Umbilical cord (tissue), 2 donors: Measurements from ENCODE around the gene LDLRAD1. TPM values are rescaled to one million over a fixed set of nuclear protein-coding genes. Genes with fewer than 3 reads are reported as not detected.
"Not testable (repeated sequence)": the region's sequence is repeated elsewhere in the genome, so short reads cannot be mapped to it uniquely, and the experiment has no call there.

ENCODE experiments used
- DNase-seq: peaks from one replicate; pipeline ENCODE4 v3.0.0-alpha.2; 2015; ENCODE audit warnings: low spot score
- total RNA-seq: library from RNA; depleted of rRNA; stranded (reverse); fragments of >200 nt; gene quantifications from one replicate; pipeline ENCODE4 v1.2.3, GENCODE V29; 2014; ENCODE audit warnings: low replicate concordance; ENCODE audit not compliant: insufficient read depth

Gene LDLRAD1
- total RNA-seq, 1 donor from 2014 or later: 0.72 TPM

- no peak for DNase-seq
Measured at GRCh38 chr1:53992085-53992874, 25.7 kb downstream of the LDLRAD1 start.

DNA sequence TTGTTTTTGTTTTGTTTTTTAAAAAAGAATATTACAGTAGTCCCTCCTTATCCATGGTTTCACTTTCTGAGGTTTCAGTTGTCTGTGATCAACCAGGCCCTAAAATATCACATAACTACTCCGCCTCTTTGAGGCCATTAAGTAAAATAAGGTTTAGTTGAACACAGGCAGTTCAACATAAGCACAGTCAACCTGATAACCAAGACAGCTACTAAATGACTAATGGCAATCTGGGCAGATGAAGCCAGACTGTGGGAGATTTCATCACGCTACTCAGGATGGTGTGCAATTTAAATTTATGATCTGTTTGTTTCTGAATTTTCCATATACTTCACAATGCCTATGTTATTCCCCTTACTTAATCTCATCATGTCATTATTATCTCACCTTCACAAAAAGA, 30.1 kb downstream of the LDLRAD1 start:
- DNase-seq: no peak

DNA sequence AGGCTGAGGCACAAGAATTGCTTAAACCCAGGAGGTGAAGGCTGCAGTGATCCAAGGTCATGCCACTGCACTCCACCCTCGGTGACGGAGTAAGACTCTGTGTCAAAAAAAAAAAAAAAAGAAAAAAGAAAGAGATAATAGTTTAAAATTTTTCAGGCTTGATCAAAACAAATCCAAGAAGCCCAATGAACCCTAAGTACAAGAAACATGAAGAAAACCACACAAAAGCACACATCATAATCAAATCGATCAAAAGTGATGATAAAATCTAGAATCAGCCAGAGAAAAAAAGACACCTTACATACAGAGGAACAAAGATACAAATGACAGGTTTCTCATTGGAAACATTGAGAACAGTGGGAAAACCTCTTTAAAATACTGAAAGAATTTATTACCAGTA, 31.5 kb downstream of the LDLRAD1 start:
- no peak for DNase-seq

- DNase-seq: no peak
Measured at GRCh38 chr1:53984726-53985125, 33.3 kb downstream of the LDLRAD1 start.

- DNase-seq: no peak
Measured at GRCh38 chr1:53982763-53983104, 35.3 kb downstream of the LDLRAD1 start.

DNA sequence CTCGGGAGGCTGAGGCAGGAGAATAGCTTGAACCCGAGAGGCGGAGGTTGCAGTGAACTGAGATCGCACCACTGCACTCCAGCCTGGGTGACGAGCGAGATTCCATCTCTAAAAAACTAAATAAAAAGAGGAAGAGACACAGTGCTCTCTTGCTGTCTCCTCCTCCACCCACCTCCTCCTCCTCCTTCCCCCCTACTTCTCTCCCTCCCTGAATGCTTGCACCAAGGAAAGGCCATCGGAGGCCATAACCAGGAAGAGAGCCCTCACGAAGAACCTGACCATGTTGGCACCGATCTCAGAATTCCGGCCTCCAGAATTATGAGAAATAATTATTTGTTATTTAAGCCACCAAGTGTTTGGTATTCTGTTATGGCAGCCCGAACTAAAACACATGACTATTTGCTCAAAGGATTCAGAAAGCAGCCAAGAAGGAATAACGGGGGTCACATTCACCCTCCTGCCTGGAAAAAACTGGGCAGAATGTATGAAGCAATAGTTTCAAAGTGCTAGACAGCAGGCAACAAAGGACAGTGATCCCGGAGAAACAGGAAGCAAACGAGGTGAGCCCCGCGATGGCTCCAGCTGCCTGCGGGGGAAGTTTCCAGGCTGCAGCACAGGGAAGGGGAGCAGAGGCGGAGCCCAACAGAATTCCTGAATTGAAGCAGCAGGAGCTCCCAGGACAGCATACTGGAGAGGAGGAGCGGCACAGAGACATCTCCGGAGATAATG, 35.8 kb downstream of the LDLRAD1 start:
- DNase-seq: peak; percentile 74

DNA sequence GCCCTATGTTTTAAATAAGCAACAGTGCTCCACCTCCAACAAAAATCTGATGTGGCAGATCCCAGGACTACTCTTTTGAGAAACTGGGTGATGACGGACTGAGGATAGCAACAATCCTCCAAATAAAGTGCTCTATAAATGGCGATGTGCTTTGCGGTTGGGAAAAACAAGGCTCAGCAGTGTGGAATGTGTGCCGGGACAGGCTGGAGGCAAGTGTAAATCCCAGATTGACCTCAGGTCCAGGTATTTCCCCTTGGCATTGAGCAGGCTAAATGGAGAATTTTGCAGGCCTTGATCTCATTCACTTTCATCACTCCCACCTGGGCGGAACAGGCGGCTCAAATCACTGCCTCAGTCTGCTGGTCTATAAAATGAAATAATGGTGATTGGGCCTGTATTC, 36.8 kb downstream of the LDLRAD1 start:
- peak; percentile 41 for DNase-seq

DNA sequence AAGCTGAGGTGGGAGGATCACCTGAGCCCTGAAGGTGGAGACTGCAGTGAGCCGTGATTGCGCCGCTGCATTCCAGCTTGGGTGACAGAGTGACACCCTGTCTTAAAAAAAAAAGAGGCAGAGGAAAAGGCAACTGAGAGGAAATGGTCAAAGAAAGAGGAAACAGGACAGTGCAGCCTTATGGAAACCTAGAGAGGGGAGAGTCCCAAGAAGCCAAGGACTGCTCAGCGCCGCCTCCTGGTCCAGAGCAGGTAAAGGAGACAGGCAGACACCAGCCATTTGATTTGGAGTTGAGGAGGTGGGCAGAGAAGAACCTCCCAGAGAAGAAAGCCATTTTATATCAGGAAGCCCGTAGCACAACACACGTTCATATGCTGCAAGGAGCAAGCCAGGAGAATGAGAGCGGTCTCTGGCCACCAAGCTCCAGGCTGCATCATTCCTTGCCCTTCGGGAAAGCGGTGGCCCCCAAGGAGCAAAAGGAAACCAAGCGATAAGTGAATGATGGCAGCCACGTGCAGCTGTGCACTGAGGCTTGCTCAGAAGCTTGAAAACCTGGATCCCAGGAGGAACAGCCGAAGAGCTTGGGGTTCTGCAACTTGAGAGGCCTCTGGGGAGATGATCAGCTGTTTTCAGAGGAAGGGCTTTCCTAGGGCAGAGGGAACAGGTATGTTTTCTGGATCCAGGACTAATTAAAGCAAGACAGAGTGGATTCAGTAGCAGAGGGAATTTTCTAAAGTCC, 38.1 kb downstream of the LDLRAD1 start:
- DNase-seq: no peak

DNA sequence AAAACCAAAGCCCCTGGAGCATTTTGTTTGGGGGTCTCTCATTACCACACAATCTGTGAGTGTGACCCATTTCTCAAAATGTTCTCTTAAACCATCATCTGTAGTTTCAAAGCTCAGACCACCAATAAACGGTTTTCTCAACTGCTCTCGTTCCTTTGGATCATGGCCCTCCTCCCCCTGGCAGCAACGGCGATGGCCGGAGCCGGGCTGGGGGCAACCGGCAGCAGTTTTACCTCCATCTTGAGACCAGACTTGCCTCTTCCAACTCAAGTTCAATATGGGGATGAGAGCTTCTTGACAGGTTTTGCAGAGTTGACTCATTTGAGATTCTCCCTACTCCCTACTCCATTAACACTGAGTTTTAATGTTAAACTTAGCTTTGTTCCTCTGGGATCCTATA, 42.1 kb downstream of the LDLRAD1 start:
- DNase-seq: no peak

DNA sequence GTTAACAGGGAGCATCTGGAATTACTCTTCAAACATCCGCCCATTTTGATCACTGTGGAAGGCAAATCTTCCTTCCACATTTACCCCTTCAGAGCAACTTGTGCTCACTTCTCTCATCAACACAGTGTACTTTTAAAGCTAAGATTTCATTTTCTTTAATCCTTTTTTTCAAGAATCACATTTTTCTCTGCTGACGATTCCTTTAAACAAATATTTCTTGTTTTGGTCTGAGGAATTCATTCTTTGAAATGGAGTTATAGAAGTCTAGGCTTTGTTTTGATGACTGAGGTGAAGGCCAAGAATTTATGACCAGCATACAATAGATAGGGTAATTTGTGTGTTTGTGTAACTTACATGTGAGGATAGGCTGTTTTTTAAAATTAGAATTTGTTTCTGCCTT, 46.3 kb downstream of the LDLRAD1 start:
- DNase-seq: no peak

DNA sequence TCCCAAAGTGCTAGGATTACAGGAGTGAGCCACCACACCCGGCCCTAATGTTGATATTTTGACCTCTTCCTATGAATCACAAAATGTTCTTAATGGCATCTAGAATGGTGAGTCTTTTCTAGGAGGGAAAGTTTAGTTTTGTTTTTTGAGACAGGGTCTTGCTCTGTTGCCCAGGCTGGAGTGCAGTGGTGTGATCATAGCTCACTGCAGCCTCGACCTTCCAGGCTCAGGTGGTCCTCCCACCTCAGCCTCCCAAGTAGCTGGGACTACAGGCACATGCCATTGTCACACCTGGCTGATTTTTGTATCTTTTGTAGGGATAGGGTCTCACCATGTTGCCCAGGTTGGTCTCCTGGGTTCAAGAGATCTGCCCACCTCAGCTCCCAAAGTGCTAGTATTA, 48.7 kb downstream of the LDLRAD1 start:
- DNase-seq: not testable (repeated sequence)

DNA sequence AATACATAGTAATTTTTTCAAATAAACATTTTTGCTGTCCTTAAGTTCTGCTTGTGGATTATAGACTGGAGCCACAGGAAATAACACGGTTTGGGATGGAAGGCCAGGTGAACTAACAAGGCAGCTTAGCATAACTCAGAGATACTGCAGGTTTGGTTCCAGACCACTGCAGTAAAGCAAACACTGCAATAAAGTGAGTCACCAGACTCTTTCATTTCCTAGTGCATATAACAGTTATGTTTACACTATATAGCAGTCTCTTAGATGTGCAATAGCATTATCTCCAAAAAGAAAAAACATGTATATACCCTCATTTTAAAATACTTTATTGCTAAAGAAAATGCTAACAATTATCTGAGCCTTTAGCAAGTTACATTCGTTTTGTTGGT, 49.9 kb downstream of the LDLRAD1 start:
- DNase-seq: no peak

DNA sequence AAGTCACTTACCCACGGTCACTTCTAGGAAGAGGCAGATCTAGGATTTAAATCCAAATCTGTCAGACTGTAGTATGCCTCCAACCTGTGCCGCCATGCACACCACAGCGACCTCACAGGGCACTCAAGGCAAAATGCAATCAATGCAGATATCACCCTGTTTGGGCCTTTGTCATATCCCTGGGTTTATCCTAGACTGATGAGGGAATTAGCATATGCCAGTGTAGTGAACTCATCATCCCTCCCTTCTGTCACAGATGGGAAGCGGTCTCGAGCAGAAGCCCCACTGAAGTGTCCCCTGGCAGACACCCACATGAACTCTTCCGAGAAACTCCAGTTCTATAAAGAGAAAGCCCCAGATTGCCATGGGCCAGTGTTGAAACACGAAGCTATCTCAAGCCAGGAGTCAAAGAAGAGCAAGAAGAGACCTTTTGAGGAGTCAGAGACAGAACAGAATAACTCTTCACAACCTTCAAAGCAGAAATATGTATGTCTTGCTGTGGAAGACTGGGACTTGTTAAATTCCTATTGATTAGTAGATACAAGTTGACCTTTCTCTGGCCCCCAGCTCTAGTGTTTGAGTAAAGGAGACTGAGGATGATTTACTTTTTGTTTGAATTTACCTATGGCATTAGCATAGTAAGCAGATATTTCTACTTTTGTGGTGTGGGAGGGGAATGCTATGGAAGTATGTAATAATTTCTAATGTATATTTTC, 50.4 kb downstream of the LDLRAD1 start:
- no peak for DNase-seq

DNA sequence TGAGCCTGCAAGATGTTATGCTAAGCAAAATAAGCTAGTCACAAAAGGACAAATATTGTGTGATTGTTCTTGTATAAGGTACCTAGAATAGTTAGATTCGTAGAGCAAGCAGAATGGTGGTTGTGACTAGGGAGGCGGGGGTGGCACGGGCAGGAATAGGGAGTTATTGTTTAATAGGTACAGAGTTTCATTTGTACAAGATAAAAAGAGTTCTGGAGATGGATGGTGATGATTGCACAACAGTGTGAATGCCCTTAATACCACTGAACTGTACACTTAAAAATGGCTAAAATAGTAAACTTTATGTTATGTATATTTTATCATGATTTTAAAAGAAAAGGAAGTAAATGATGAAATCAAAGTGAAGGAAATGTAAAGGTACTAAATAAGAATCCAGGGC, 51.2 kb downstream of the LDLRAD1 start:
- DNase-seq: no peak

- DNase-seq: no peak
Measured at GRCh38 chr1:53964109-53964508, 53.9 kb downstream of the LDLRAD1 start.

DNA sequence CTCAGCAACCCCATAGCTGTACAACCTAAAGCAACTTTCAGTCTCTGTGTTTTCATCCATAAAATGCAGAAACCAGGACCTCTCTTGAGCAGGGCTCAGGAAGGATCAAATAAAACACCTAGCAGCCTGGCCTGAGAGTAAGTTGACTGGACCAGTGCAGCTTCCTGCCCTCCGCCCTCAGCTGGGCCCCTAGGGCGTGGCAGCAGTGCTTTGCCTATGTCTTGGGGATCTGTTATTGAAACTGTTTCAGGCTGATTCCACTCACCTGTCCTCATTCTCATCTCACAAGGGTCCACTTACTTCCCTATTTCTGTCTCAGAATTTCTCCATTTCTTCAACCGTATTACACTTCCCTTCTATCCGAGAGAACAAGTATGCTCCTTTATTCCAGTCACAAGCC, 54.5 kb downstream of the LDLRAD1 start:
- no peak for DNase-seq

DNA sequence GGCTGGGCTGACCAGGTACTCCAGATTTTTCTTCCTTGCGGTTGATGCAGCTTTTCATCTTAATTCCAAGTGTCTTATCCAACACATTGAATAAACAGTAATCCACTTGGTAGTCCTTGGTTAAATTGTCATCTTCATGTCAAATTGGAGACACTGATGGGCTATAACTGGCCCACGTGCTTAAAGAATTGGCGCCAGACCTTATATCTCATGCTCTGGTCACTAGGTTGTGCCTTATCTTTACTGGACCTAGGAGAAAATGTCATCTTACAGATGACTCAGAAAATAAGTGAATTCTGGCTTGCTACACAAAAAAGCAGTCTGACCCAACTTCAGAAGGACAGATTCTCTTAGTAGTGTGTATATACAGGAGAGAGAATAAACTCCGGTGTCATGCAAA, 55.6 kb downstream of the LDLRAD1 start:
- no peak for DNase-seq

DNA sequence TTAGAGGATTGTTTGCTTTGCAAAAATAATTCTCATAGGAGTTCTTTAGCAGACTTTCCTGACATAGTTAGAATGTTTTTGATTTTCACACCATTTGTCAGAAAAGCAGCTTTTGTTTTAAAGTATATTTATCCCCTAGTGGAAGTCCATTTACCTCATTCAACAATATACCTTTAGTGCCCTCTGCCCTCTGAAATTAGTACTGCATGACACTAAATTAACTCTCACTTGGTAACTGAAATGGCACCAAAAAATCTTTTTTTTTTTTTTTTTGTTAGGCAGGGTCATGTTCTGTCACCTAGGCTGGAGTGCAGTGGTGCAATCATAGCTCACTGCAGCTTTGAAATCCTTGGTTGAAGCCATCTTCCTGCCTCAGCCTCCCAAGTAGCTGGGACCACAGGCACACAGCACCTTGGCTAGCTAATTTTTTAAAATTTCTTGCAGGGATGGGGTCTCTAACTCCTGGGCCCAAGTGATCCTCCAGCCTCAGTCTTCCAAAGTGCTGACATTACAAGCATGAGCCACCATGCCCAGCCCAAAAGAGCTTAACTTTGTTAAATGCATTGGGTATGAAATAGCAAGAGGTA, 58.2 kb downstream of the LDLRAD1 start:
- no peak for DNase-seq
